ENCODE measurements around the gene CCDC169. TPM values are rescaled to one million over a fixed set of nuclear protein-coding genes. Genes with fewer than 3 reads are reported as not detected.

CCDC169 gene
- polyA plus RNA-seq, 4 donors: 0.37 to 5.3 TPM; not detected in 2

GRCh38 chr13:36298535-36299068 lies 988 bp upstream of the CCDC169 start:
- Histone ChIP-seq H3K9me3 (ENCODE audit: control insufficient read depth in 2 of 2, insufficient read depth in 1 of 2, low read depth in 1 of 2, low read length in 1 of 2) (no peaks in the 10 kb centered on the region), H3K27ac (ENCODE audit: low read depth in 1 of 3, low read length in 2 of 3) (no peak overlapping the region), H3K27me3 (ENCODE audit: control insufficient read depth in 3 of 3, insufficient read depth in 3 of 3, low read length in 3 of 3) (peaks cover 0 to 3% (median 3%) of the 10 kb centered on the region in 3 donors), H3K4me3 (ENCODE audit: low read depth in 1 of 3, low read length in 3 of 3) (no peak overlapping the region), H3K36me3 (ENCODE audit: control insufficient read depth in 3 of 3, insufficient read depth in 2 of 3, low read depth in 1 of 3, low read length in 3 of 3) (no peaks in the 10 kb centered on the region), H3K4me1 (ENCODE audit: control insufficient read depth in 3 of 3, insufficient read depth in 2 of 3, low read depth in 1 of 3, low read length in 2 of 3) (no peaks in the 10 kb centered on the region)
- no peak for DNase-seq
- 23 to 33% (median 25%) methylated on average over 4 of the region's 4 CpGs for WGBS, 3 donors
- FAIRE-seq: no peak

GRCh38 chr13:36294096-36294495 lies 3.5 kb downstream of the CCDC169 start:
- Histone ChIP-seq H3K4me3 (ENCODE audit: low read depth in 1 of 3, low read length in 3 of 3) (no peak overlapping the region), H3K4me1 (ENCODE audit: control insufficient read depth in 3 of 3, insufficient read depth in 2 of 3, low read depth in 1 of 3, low read length in 2 of 3) (no peaks in the 10 kb centered on the region), H3K36me3 (ENCODE audit: control insufficient read depth in 3 of 3, insufficient read depth in 2 of 3, low read depth in 1 of 3, low read length in 3 of 3) (no peaks in the 10 kb centered on the region), H3K9me3 (ENCODE audit: control insufficient read depth in 2 of 2, insufficient read depth in 1 of 2, low read depth in 1 of 2, low read length in 1 of 2) (no peaks in the 10 kb centered on the region), H3K27ac (ENCODE audit: low read depth in 1 of 3, low read length in 2 of 3) (no peak overlapping the region), H3K27me3 (ENCODE audit: control insufficient read depth in 3 of 3, insufficient read depth in 3 of 3, low read length in 3 of 3) (peaks cover 0 to 3% (median 3%) of the 10 kb centered on the region in 3 donors)
- DNase-seq: no peak
- no peak for FAIRE-seq
- 44 to 75% (median 48%) methylated on average over 3 of the region's 3 CpGs for WGBS, 3 donors

GRCh38 chr13:36293497-36293896 lies 4.1 kb downstream of the CCDC169 start:
- FAIRE-seq: no peak
- no peaks in the 10 kb centered on the region for H3K36me3 ChIP-seq (ENCODE audit: control insufficient read depth in 3 of 3, insufficient read depth in 2 of 3, low read depth in 1 of 3, low read length in 3 of 3)
- peaks cover 0 to 3% (median 2%) of the 10 kb centered on the region in 3 donors for H3K27me3 ChIP-seq (ENCODE audit: control insufficient read depth in 3 of 3, insufficient read depth in 3 of 3, low read length in 3 of 3)
- no peak for DNase-seq
- no peak overlapping the region for H3K4me3 ChIP-seq (ENCODE audit: low read depth in 1 of 3, low read length in 3 of 3)
- WGBS, 3 donors: 85 to 96% (median 95%) methylated on average over 1 of the region's 1 CpG
- H3K27ac ChIP-seq (ENCODE audit: low read depth in 1 of 3, low read length in 2 of 3): no peak overlapping the region
- H3K9me3 ChIP-seq (ENCODE audit: control insufficient read depth in 2 of 2, insufficient read depth in 1 of 2, low read depth in 1 of 2, low read length in 1 of 2): no peaks in the 10 kb centered on the region
- H3K4me1 ChIP-seq (ENCODE audit: control insufficient read depth in 3 of 3, insufficient read depth in 2 of 3, low read depth in 1 of 3, low read length in 2 of 3): no peaks in the 10 kb centered on the region

GRCh38 chr13:36288794-36289391 lies 8.7 kb downstream of the CCDC169 start:
- FAIRE-seq (no peak), DNase-seq (no peak)
- Histone ChIP-seq H3K27me3 (ENCODE audit: control insufficient read depth in 3 of 3, insufficient read depth in 3 of 3, low read length in 3 of 3) (no peaks in the 10 kb centered on the region), H3K4me3 (ENCODE audit: low read depth in 1 of 3, low read length in 3 of 3) (no peak overlapping the region), H3K27ac (ENCODE audit: low read depth in 1 of 3, low read length in 2 of 3) (no peak overlapping the region), H3K9me3 (ENCODE audit: control insufficient read depth in 2 of 2, insufficient read depth in 1 of 2, low read depth in 1 of 2, low read length in 1 of 2) (peaks cover 0 to 7% of the 10 kb centered on the region in 2 donors), H3K36me3 (ENCODE audit: control insufficient read depth in 3 of 3, insufficient read depth in 2 of 3, low read depth in 1 of 3, low read length in 3 of 3) (no peaks in the 10 kb centered on the region), H3K4me1 (ENCODE audit: control insufficient read depth in 3 of 3, insufficient read depth in 2 of 3, low read depth in 1 of 3, low read length in 2 of 3) (no peaks in the 10 kb centered on the region)

- WGBS, 3 donors: 67 to 86% (median 70%) methylated on average over 2 of the region's 2 CpGs
- FAIRE-seq: no peak
- H3K36me3 ChIP-seq (ENCODE audit: control insufficient read depth in 3 of 3, insufficient read depth in 2 of 3, low read depth in 1 of 3, low read length in 3 of 3): no peaks in the 10 kb centered on the region
These were observed 11.6 kb downstream of the CCDC169 start for GRCh38 chr13:36286006-36286405.

GRCh38 chr13:36282821-36283432 lies 14.7 kb downstream of the CCDC169 start:
- FAIRE-seq: no peak
- H3K4me1 ChIP-seq (ENCODE audit: control insufficient read depth in 3 of 3, insufficient read depth in 2 of 3, low read depth in 1 of 3, low read length in 2 of 3): no peaks in the 10 kb centered on the region
- peak; percentile 41 to 55 for DNase-seq
- H3K27ac ChIP-seq (ENCODE audit: low read depth in 1 of 3, low read length in 2 of 3): no peak overlapping the region
- WGBS, 3 donors: 43 to 50% (median 48%) methylated on average over 6 of the region's 6 CpGs
- peaks cover 0 to 4% of the 10 kb centered on the region in 2 donors for H3K9me3 ChIP-seq (ENCODE audit: control insufficient read depth in 2 of 2, insufficient read depth in 1 of 2, low read depth in 1 of 2, low read length in 1 of 2)
- no peaks in the 10 kb centered on the region for H3K36me3 ChIP-seq (ENCODE audit: control insufficient read depth in 3 of 3, insufficient read depth in 2 of 3, low read depth in 1 of 3, low read length in 3 of 3)
- H3K27me3 ChIP-seq (ENCODE audit: control insufficient read depth in 3 of 3, insufficient read depth in 3 of 3, low read length in 3 of 3): no peaks in the 10 kb centered on the region
- no peak overlapping the region for H3K4me3 ChIP-seq (ENCODE audit: low read depth in 1 of 3, low read length in 3 of 3)

More at GRCh38 chr13:36286006-36286405, 11.6 kb downstream of the CCDC169 start:
- no peak overlapping the region for H3K4me3 ChIP-seq (ENCODE audit: low read depth in 1 of 3, low read length in 3 of 3)
- no peaks in the 10 kb centered on the region for H3K27me3 ChIP-seq (ENCODE audit: control insufficient read depth in 3 of 3, insufficient read depth in 3 of 3, low read length in 3 of 3)
- H3K27ac ChIP-seq (ENCODE audit: low read depth in 1 of 3, low read length in 2 of 3): no peak overlapping the region
- peaks cover 0 to 7% of the 10 kb centered on the region in 2 donors for H3K9me3 ChIP-seq (ENCODE audit: control insufficient read depth in 2 of 2, insufficient read depth in 1 of 2, low read depth in 1 of 2, low read length in 1 of 2)
- no peaks in the 10 kb centered on the region for H3K4me1 ChIP-seq (ENCODE audit: control insufficient read depth in 3 of 3, insufficient read depth in 2 of 3, low read depth in 1 of 3, low read length in 2 of 3)
- no peak for DNase-seq

- Histone ChIP-seq H3K4me3 (ENCODE audit: low read depth in 1 of 3, low read length in 3 of 3) (no peak overlapping the region), H3K36me3 (ENCODE audit: control insufficient read depth in 3 of 3, insufficient read depth in 2 of 3, low read depth in 1 of 3, low read length in 3 of 3) (no peaks in the 10 kb centered on the region), H3K27me3 (ENCODE audit: control insufficient read depth in 3 of 3, insufficient read depth in 3 of 3, low read length in 3 of 3) (no peaks in the 10 kb centered on the region), H3K4me1 (ENCODE audit: control insufficient read depth in 3 of 3, insufficient read depth in 2 of 3, low read depth in 1 of 3, low read length in 2 of 3) (no peaks in the 10 kb centered on the region), H3K9me3 (ENCODE audit: control insufficient read depth in 2 of 2, insufficient read depth in 1 of 2, low read depth in 1 of 2, low read length in 1 of 2) (no peaks in the 10 kb centered on the region), H3K27ac (ENCODE audit: low read depth in 1 of 3, low read length in 2 of 3) (no peak overlapping the region)
- WGBS, 3 donors: 75 to 78% (median 78%) methylated on average over 3 of the region's 3 CpGs
- FAIRE-seq (no peak), DNase-seq (peak; percentile 18 to 41)
These were observed 22.2 kb downstream of the CCDC169 start for GRCh38 chr13:36275190-36276002.

- no peaks in the 10 kb centered on the region for H3K36me3 ChIP-seq (ENCODE audit: control insufficient read depth in 3 of 3, insufficient read depth in 2 of 3, low read depth in 1 of 3, low read length in 3 of 3)
- WGBS, 3 donors: 82 to 87% (median 83%) methylated on average over 2 of the region's 2 CpGs
- FAIRE-seq (no peak), DNase-seq (no peak)
- H3K27me3 ChIP-seq (ENCODE audit: control insufficient read depth in 3 of 3, insufficient read depth in 3 of 3, low read length in 3 of 3): no peaks in the 10 kb centered on the region
- no peaks in the 10 kb centered on the region for H3K4me1 ChIP-seq (ENCODE audit: control insufficient read depth in 3 of 3, insufficient read depth in 2 of 3, low read depth in 1 of 3, low read length in 2 of 3)
- no peaks in the 10 kb centered on the region for H3K9me3 ChIP-seq (ENCODE audit: control insufficient read depth in 2 of 2, insufficient read depth in 1 of 2, low read depth in 1 of 2, low read length in 1 of 2)
- no peak overlapping the region for H3K27ac ChIP-seq (ENCODE audit: low read depth in 1 of 3, low read length in 2 of 3)
- H3K4me3 ChIP-seq (ENCODE audit: low read depth in 1 of 3, low read length in 3 of 3): no peak overlapping the region
These were observed 24.2 kb downstream of the CCDC169 start for GRCh38 chr13:36273431-36273830.

Data from small intestine (tissue), 7 donors.